PC-3 (cell line): Measurements from ENCODE around the gene DDX17. TPM values are rescaled to one million over a fixed set of nuclear protein-coding genes. Genes with fewer than 3 reads are reported as not detected.

Experiments used
- ATAC-seq: fragments of 200-7000 bp; cut with Tn5 transposase; 2 replicates; pipeline ENCODE4 v1.9.1; 2020; ENCODE audit warnings: mild to moderate bottlenecking, moderate library complexity
- BruUV-seq: library from RNA; stranded (reverse); fragments of 400-500 nt; replicated peaks from 2 replicates; lab custom pipeline; 2021; lab: Mats Ljungman, UMichigan
- CTCF ChIA-PET: fragments of 300-600 bp; sonication (Branson Sonifier 250); formaldehyde crosslinking; loops from one replicate; lab custom pipeline; 2022; ENCODE audit warnings: antibody characterized with exemption; lab: Charles Lee
- POLR2A ChIA-PET: fragments of 300-600 bp; sonication (Branson Sonifier 250); formaldehyde crosslinking; loops from one replicate; lab custom pipeline; 2022; ENCODE audit warnings: antibody characterized with exemption; ENCODE audit not compliant: unreplicated experiment; lab: Charles Lee
- DNase-seq: peaks from one replicate; pipeline ENCODE4 v3.0.0-alpha.2; 2015
- H2AFZ ChIP-seq: fragments of 300-600 bp; sonication (generic); 2 replicates; pipeline ENCODE4 v1.6.0; 2016; ENCODE audit warnings: antibody characterized with exemption, low read length
- H3F3A ChIP-seq: fragments of 300-600 bp; sonication (generic); one replicate; pipeline ENCODE4 v1.6.0; 2017; ENCODE audit warnings: antibody characterized with exemption, low read length, control low read depth, mild to moderate bottlenecking; ENCODE audit not compliant: unreplicated experiment
- H3K27ac ChIP-seq: fragments of 300-600 bp; sonication (generic); 2 replicates; pipeline ENCODE4 v1.5.1; 2016; ENCODE audit warnings: mild to moderate bottlenecking, low read length
- H3K27me3 ChIP-seq: fragments of 300-600 bp; sonication (generic); 2 replicates; pipeline ENCODE4 v1.6.1; 2016; ENCODE audit warnings: low read length, mixed read lengths
- H3K36me3 ChIP-seq: fragments of 300-600 bp; sonication (generic); 2 replicates; pipeline ENCODE4 v1.6.1; 2016; ENCODE audit warnings: low read depth, mixed run types, low read length, mixed read lengths
- H3K4me1 ChIP-seq: fragments of 300-600 bp; sonication (generic); 2 replicates; pipeline ENCODE4 v1.5.1; 2016; ENCODE audit warnings: low read length; ENCODE audit not compliant: insufficient read depth
- H3K4me2 ChIP-seq: fragments of 300-600 bp; sonication (generic); 2 replicates; pipeline ENCODE4 v1.6.0; 2016; ENCODE audit warnings: low read length
- H3K4me3 ChIP-seq: fragments of 300-600 bp; sonication (generic); 2 replicates; pipeline ENCODE4 v1.5.1; 2016; ENCODE audit warnings: mild to moderate bottlenecking, low read length, mixed read lengths
- H3K79me2 ChIP-seq: fragments of 300-600 bp; sonication (generic); 2 replicates; pipeline ENCODE4 v1.6.1; 2017; ENCODE audit warnings: low read length, mixed read lengths
- H3K9ac ChIP-seq: fragments of 300-600 bp; sonication (generic); 2 replicates; pipeline ENCODE4 v1.6.0; 2016; ENCODE audit warnings: mild to moderate bottlenecking, low read length
- H3K9me2 ChIP-seq: fragments of 300-600 bp; sonication (generic); replicated peaks from 2 replicates; pipeline ENCODE4 v1.6.1; 2016; ENCODE audit warnings: mixed run types, low read length, mixed read lengths
- H3K9me3 ChIP-seq: fragments of 300-600 bp; sonication (generic); 2 replicates; pipeline ENCODE4 v1.6.1; 2016; ENCODE audit warnings: low read length, mixed read lengths
- H4K20me1 ChIP-seq: fragments of 300-600 bp; sonication (generic); 2 replicates; pipeline ENCODE4 v1.6.1; 2016; ENCODE audit warnings: low read length, mixed read lengths
- CTCF ChIP-seq: fragments of 300-600 bp; sonication (generic); conservative IDR thresholded peaks from 2 replicates; pipeline ENCODE4 v1.5.1; 2017; ENCODE audit warnings: antibody characterized with exemption, low read depth, mild to moderate bottlenecking, low read length
- EZH2 ChIP-seq: fragments of 300-600 bp; sonication (generic); IDR thresholded peaks from one replicate; pipeline ENCODE4 v1.6.1; 2017; ENCODE audit warnings: antibody characterized with exemption, mild to moderate bottlenecking, low read length; ENCODE audit not compliant: unreplicated experiment
- EZH2phosphoT487 ChIP-seq: fragments of 300-600 bp; sonication (generic); IDR thresholded peaks from 2 replicates; pipeline ENCODE4 v1.6.1; 2018; ENCODE audit warnings: mild to moderate bottlenecking, antibody characterized with exemption, low read length, borderline replicate concordance
- intact Hi-C: fragments of 100-400 bp; cut with micrococcal nuclease; formaldehyde crosslinking; loops from 2 replicates; pipeline ENCODE4 v1.9.0; 2023
- total RNA-seq: library from RNA; depleted of rRNA; stranded (reverse); fragments of >200 nt; gene quantifications from 2 replicates; pipeline ENCODE4 v1.2.3, GENCODE V29; 2014

The DDX17 gene
- total RNA-seq, 1 experiment from 2014 or later: 333 TPM

GRCh38 chr22:38452373-38453065 lies 53.6 kb downstream of the DDX17 start:
- ATAC-seq: no peak
- Histone ChIP-seq H3K4me3 (no peak overlapping the region), H3K4me2 (no peak overlapping the region), H3K9me3 (no peaks in the 10 kb centered on the region), H3K27ac (no peak overlapping the region), H3K4me1 (no peaks in the 10 kb centered on the region), H3K36me3 (no peaks in the 10 kb centered on the region), H2AFZ (no peak overlapping the region), H3K9me2 (no peaks in the 10 kb centered on the region), H4K20me1 (no peaks in the 10 kb centered on the region), H3K79me2 (no peaks in the 10 kb centered on the region), H3K9ac (no peak overlapping the region), H3K27me3 (peaks cover 10% of the 10 kb centered on the region), H3F3A (no peaks in the 10 kb centered on the region)
- CTCF ChIA-PET: no interaction called here
- BruUV-seq: no TSS peak
- DNase-seq: no peak
- intact Hi-C loops: no loop called here
- TF ChIP-seq EZH2 (no peak), CTCF (no peak), EZH2phosphoT487 (no peak)
- POLR2A ChIA-PET: no interaction called here

GRCh38 chr22:38451864-38452263 lies 54.2 kb downstream of the DDX17 start:
- CTCF ChIA-PET: interaction anchor here (0.6 kb wide), 1 partner anchor 38 kb away, joined by 4 read pairs; no protein-coding TSS in a partner anchor
- POLR2A ChIA-PET: no interaction called here
- intact Hi-C loops: no loop called here
- no peaks in the 10 kb centered on the region for H3K79me2 ChIP-seq
- no peak overlapping the region for H3K27ac ChIP-seq
- no peaks in the 10 kb centered on the region for H4K20me1 ChIP-seq
- ATAC-seq (no peak), DNase-seq (no peak)
- no peaks in the 10 kb centered on the region for H3K9me3 ChIP-seq
- peaks cover 10% of the 10 kb centered on the region for H3K27me3 ChIP-seq
- no peaks in the 10 kb centered on the region for H3K4me1 ChIP-seq
- no TSS peak for BruUV-seq
- no peak overlapping the region for H3K9ac ChIP-seq
- H3K9me2 ChIP-seq: no peaks in the 10 kb centered on the region
- H2AFZ ChIP-seq: no peak overlapping the region
- H3F3A ChIP-seq: no peaks in the 10 kb centered on the region
- no peak overlapping the region for H3K4me2 ChIP-seq
- H3K36me3 ChIP-seq: no peaks in the 10 kb centered on the region
- H3K4me3 ChIP-seq: no peak overlapping the region
- TF ChIP-seq CTCF (no peak), EZH2phosphoT487 (no peak), EZH2 (no peak)

- Histone ChIP-seq H3K27me3 (peaks cover 10% of the 10 kb centered on the region), H3K27ac (no peak overlapping the region), H3K4me1 (no peaks in the 10 kb centered on the region), H3K9me2 (no peaks in the 10 kb centered on the region), H3K9ac (no peak overlapping the region), H3K4me2 (no peak overlapping the region), H3K36me3 (no peaks in the 10 kb centered on the region), H4K20me1 (no peaks in the 10 kb centered on the region), H3K4me3 (no peak overlapping the region), H2AFZ (no peak overlapping the region), H3K9me3 (no peaks in the 10 kb centered on the region), H3K79me2 (no peaks in the 10 kb centered on the region), H3F3A (no peaks in the 10 kb centered on the region)
- TF ChIP-seq CTCF: no peak
- no peak for TF ChIP-seq EZH2
- TF ChIP-seq EZH2phosphoT487: no peak
- ChIA-PET CTCF (interaction anchor here (0.6 kb wide), 1 partner anchor 38 kb away, joined by 4 read pairs; no protein-coding TSS in a partner anchor), POLR2A (no interaction called here)
- BruUV-seq: no TSS peak
- intact Hi-C loops: no loop called here
- ATAC-seq: no peak
- DNase-seq: no peak
These were observed 54.7 kb downstream of the DDX17 start for GRCh38 chr22:38451404-38451803.
